ENCODE measurements around the gene PRKN. TPM values are rescaled to one million over a fixed set of nuclear protein-coding genes. Genes with fewer than 3 reads are reported as not detected.

PRKN gene
- total RNA-seq, 3 donors from 2014 or later: 5.2 to 10.2 (median 8.1) TPM

GRCh38 chr6:161701056-161701455 is 1026.5 kb downstream of the PRKN start:
- TF ChIP-seq CTCF (IDR thresholded peaks at IDR 0.05): no peak
- DNase-seq (no peak), ATAC-seq (no peak)
- H3K9me3 ChIP-seq: no peaks in the 10 kb centered on the region
- no peak overlapping the region for H3K4me3 ChIP-seq
- H3K4me1 ChIP-seq (ENCODE audit: low read depth): no peaks in the 10 kb centered on the region
- intact Hi-C loops (cut with DNase I, micrococcal nuclease): no loop called here
- no peaks in the 10 kb centered on the region for H3K36me3 ChIP-seq (ENCODE audit: low read depth)

- ATAC-seq: no peak
- DNase-seq: no peak
- no peaks in the 10 kb centered on the region for H3K36me3 ChIP-seq (ENCODE audit: low read depth)
- H3K4me1 ChIP-seq (ENCODE audit: low read depth): no peaks in the 10 kb centered on the region
- TF ChIP-seq CTCF (IDR thresholded peaks at IDR 0.05): no peak
- intact Hi-C loops (cut with DNase I, micrococcal nuclease): loop anchor here in 1 of 2 donors (10.0 kb wide), 1 partner anchor 282 kb away; no protein-coding TSS in a partner anchor
- no peak overlapping the region for H3K4me3 ChIP-seq
- no peaks in the 10 kb centered on the region for H3K9me3 ChIP-seq
These were observed 1030.8 kb downstream of the PRKN start for GRCh38 chr6:161696801-161697200.

GRCh38 chr6:161694995-161695394 is 1032.6 kb downstream of the PRKN start:
- H3K36me3 ChIP-seq (ENCODE audit: low read depth): no peaks in the 10 kb centered on the region
- DNase-seq: peak in 1 of 3 donors; percentile 7
- intact Hi-C loops (cut with DNase I, micrococcal nuclease): loop anchor here in 1 of 2 donors (10.0 kb wide), 1 partner anchor 280 kb away; no protein-coding TSS in a partner anchor
- ATAC-seq: peak; percentile 22
- TF ChIP-seq CTCF (IDR thresholded peaks at IDR 0.05): no peak
- no peak overlapping the region for H3K4me3 ChIP-seq
- H3K9me3 ChIP-seq: no peaks in the 10 kb centered on the region
- H3K4me1 ChIP-seq (ENCODE audit: low read depth): no peaks in the 10 kb centered on the region

- ATAC-seq: no peak
- Histone ChIP-seq H3K36me3 (ENCODE audit: low read depth) (no peaks in the 10 kb centered on the region), H3K4me3 (no peak overlapping the region), H3K4me1 (ENCODE audit: low read depth) (no peaks in the 10 kb centered on the region), H3K9me3 (no peaks in the 10 kb centered on the region)
- TF ChIP-seq CTCF (IDR thresholded peaks at IDR 0.05): no peak
- intact Hi-C loops (cut with DNase I, micrococcal nuclease): no loop called here
- DNase-seq: no peak
These were observed 1040.9 kb downstream of the PRKN start for GRCh38 chr6:161686655-161687054.

GRCh38 chr6:161684731-161685475 is 1042.7 kb downstream of the PRKN start:
- no peak overlapping the region for H3K4me3 ChIP-seq
- H3K36me3 ChIP-seq (ENCODE audit: low read depth): no peaks in the 10 kb centered on the region
- DNase-seq (no peak), ATAC-seq (no peak)
- TF ChIP-seq CTCF (IDR thresholded peaks at IDR 0.05): no peak
- no peaks in the 10 kb centered on the region for H3K9me3 ChIP-seq
- intact Hi-C loops (cut with DNase I, micrococcal nuclease): no loop called here
- H3K4me1 ChIP-seq (ENCODE audit: low read depth): no peaks in the 10 kb centered on the region
